HepG2 (cell line): ENCODE measurements around the gene SLC9A9. TPM values are rescaled to one million over a fixed set of nuclear protein-coding genes. Genes with fewer than 3 reads are reported as not detected.

Source experiments
- ATAC-seq: fragments of 200-7000 bp; cut with Tn5 transposase; 3 replicates; pipeline ENCODE4 v1.9.1; 2020; ENCODE audit warnings: mild to moderate bottlenecking, moderate library complexity
- BruUV-seq: library from RNA; stranded (reverse); fragments of 400-500 nt; replicated peaks from 2 replicates; lab custom pipeline; 2021; lab: Mats Ljungman, UMichigan
- CTCF ChIA-PET: fragments of 300-600 bp; formaldehyde crosslinking; extraction: SDS; loops from one replicate; lab custom pipeline; 2021; ENCODE audit warnings: low total read pairs, inconsistent platforms, low intra/inter-chr PET ratio; lab: Yijun Ruan, JAX
- POLR2A ChIA-PET: fragments of 350-600 bp; sonication (Branson Sonifier 250); formaldehyde crosslinking; loops from one replicate; lab custom pipeline; 2020; ENCODE audit warnings: antibody characterized with exemption, inconsistent platforms; lab: Yijun Ruan, JAX
- DNase-seq: peaks from one replicate; pipeline ENCODE4 v3.0.0-alpha.2; 2015; ENCODE audit warnings: low spot score
- FAIRE-seq: peaks from 3 replicates; lab custom pipeline; 2011; peaks lifted over from hg19 to GRCh38; lab: Jason Lieb, UNC
- H2AFZ ChIP-seq: one replicate; pipeline ENCODE4 v1.6.1; 2011; ENCODE audit warnings: low read length, inconsistent platforms
- H3K27ac ChIP-seq: fragments of 300-600 bp; 3 replicates; pipeline ENCODE4 v1.8.0; 2011; ENCODE audit warnings: mixed run types, mild to moderate bottlenecking, mixed read lengths, low read length, inconsistent platforms; ENCODE audit not compliant: insufficient read depth; ENCODE audit errors: extremely low read length
- H3K27me3 ChIP-seq, 2 experiments: fragments of 200-600 bp in 1 of 2; 2 replicates in 1 of 2; 3 replicates in 1 of 2; pipeline versions ENCODE4 v1.6.0 to v1.8.0; 2011; ENCODE audit warnings: low read length in 2 of 2, mild to moderate bottlenecking in 2 of 2, moderate library complexity in 2 of 2, inconsistent platforms in 1 of 2; ENCODE audit not compliant: insufficient read depth in 2 of 2, control insufficient read depth in 1 of 2
- H3K36me3 ChIP-seq, 2 experiments: fragments of 200-600 bp in 1 of 2; replicated peaks in 1 of 2; 2 replicates in 1 of 2; 3 replicates in 1 of 2; pipeline versions ENCODE4 v1.5.1 to v1.8.0; 2011; ENCODE audit warnings: low read length in 2 of 2, inconsistent platforms in 1 of 2; ENCODE audit not compliant: insufficient read depth in 2 of 2, control insufficient read depth in 1 of 2
- H3K4me1 ChIP-seq: 2 replicates; pipeline ENCODE4 v1.5.1; 2012; ENCODE audit warnings: low read length, inconsistent platforms; ENCODE audit not compliant: insufficient read depth
- H3K4me2 ChIP-seq: 2 replicates; pipeline ENCODE4 v1.6.0; 2011; ENCODE audit warnings: low read depth, low read length, inconsistent platforms
- H3K4me3 ChIP-seq, 3 experiments: fragments of 200-600 bp in 1 of 3; sonication (generic), shearing (Covaris generic) in 1 of 3; replicated peaks in 1 of 3; 2 replicates each; pipeline ENCODE4 v1.5.1; 2011 to 2016; ENCODE audit warnings: low read length in 3 of 3, inconsistent platforms in 2 of 3, low read depth in 2 of 3, mild to moderate bottlenecking in 2 of 3, control low read depth in 1 of 3, mixed read lengths in 1 of 3; ENCODE audit not compliant: insufficient read depth in 1 of 3
- H3K79me2 ChIP-seq: one replicate; pipeline ENCODE4 v1.6.1; 2011; ENCODE audit warnings: low read length, inconsistent platforms; ENCODE audit not compliant: insufficient read depth
- H3K9ac ChIP-seq: 2 replicates; pipeline ENCODE4 v1.6.0; 2011; ENCODE audit warnings: mild to moderate bottlenecking, low read depth, low read length, inconsistent platforms; ENCODE audit not compliant: insufficient read depth
- H3K9me3 ChIP-seq: 2 replicates; pipeline ENCODE4 v1.5.1; 2012; ENCODE audit warnings: mild to moderate bottlenecking, low read length
- H4K20me1 ChIP-seq: 2 replicates; pipeline ENCODE4 v1.6.0; 2011; ENCODE audit warnings: inconsistent platforms, mild to moderate bottlenecking, low read length, moderate library complexity; ENCODE audit not compliant: insufficient read depth
- KMT2A ChIP-seq: sonication (generic); formaldehyde crosslinking; IDR thresholded peaks from 2 replicates; pipeline ENCODE4 v1.4.0; 2020; ENCODE audit warnings: missing genetic modification reagents
- MAZ ChIP-seq, 2 experiments: sonication (generic) in 1 of 2; formaldehyde crosslinking in 1 of 2; IDR thresholded peaks; 2 replicates each; pipeline versions ENCODE4 v1.5.0 to v1.6.1; 2012 to 2020; ENCODE audit warnings: low read depth in 2 of 2, mild to moderate bottlenecking in 2 of 2, borderline replicate concordance in 1 of 2, improper control_type of control experiment in 1 of 2, low read length in 1 of 2, missing genetic modification reagents in 1 of 2, moderate library complexity in 1 of 2
- RFXAP ChIP-seq: sonication (generic); formaldehyde crosslinking; IDR thresholded peaks from 2 replicates; pipeline ENCODE4 v1.4.0; 2020; ENCODE audit warnings: missing genetic modification reagents, borderline replicate concordance
- TBL1XR1 ChIP-seq: fragments of 150-350 bp; IDR thresholded peaks from 2 replicates; pipeline ENCODE4 v1.6.1; 2014; ENCODE audit warnings: borderline replicate concordance, low read length; ENCODE audit not compliant: partially characterized antibody
- TCF12 ChIP-seq, 2 experiments: fragments of 450-650 bp in 1 of 2; sonication (generic) in 1 of 2; formaldehyde crosslinking in 1 of 2; IDR thresholded peaks; 2 replicates each; pipeline versions ENCODE4 v1.6.1 to v1.8.0; 2017 to 2022; ENCODE audit warnings: antibody characterized with exemption in 1 of 2, mild to moderate bottlenecking in 1 of 2, missing genetic modification reagents in 1 of 2, moderate library complexity in 1 of 2
- TFAP4 ChIP-seq: sonication (generic); IDR thresholded peaks from 2 replicates; pipeline ENCODE4 v1.6.1; 2016; ENCODE audit warnings: low read depth, borderline replicate concordance
- ZNF337 ChIP-seq: sonication (generic); formaldehyde crosslinking; IDR thresholded peaks from 2 replicates; pipeline ENCODE4 v1.5.1; 2020; ENCODE audit warnings: missing genetic modification reagents, low read depth, mild to moderate bottlenecking, borderline replicate concordance
- ZNF550 ChIP-seq: sonication (generic); formaldehyde crosslinking; IDR thresholded peaks from 2 replicates; pipeline ENCODE4 v1.4.0; 2020; ENCODE audit warnings: mild to moderate bottlenecking, missing genetic modification reagents, borderline replicate concordance
- WGBS: methylation state at CpG from one replicate; pipeline ENCODE4 v1.1.6; 2017; ENCODE audit warnings: low lambda C conversion rate; 5-methylcytosine and 5-hydroxymethylcytosine counted together
- in situ Hi-C: cut with HindIII; loops from 2 replicates; pipeline ENCODE4 v1.10.0; 2017; ENCODE audit warnings: low pct_unique_long_range_greater_than_20kb; ENCODE audit not compliant: extremely low pct_ligation_motif_present
- intact Hi-C: fragments of 100-400 bp; cut with micrococcal nuclease; formaldehyde crosslinking; loops from one replicate; pipeline ENCODE4 v1.10.0; 2022; ENCODE audit not compliant: unreplicated experiment
- polyA plus RNA-seq, 8 experiments: library from polyadenylated mRNA; depleted of rRNA in 3 of 8; stranded (reverse) in 7 of 8; unstranded in 1 of 8; fragments of >200 nt; fragmentation: Illumina TruSeq in 4 of 8; extraction: Trizol in 4 of 8; gene quantifications; 2 replicates each; pipeline versions ENCODE4 v1.2.1 to v1.2.3, GENCODE V29; 2011 to 2016; ENCODE audit warnings: low read depth in 4 of 8, missing spikeins in 1 of 8, mixed read lengths in 1 of 8; ENCODE audit not compliant: insufficient read depth in 1 of 8
- total RNA-seq, 5 experiments: library from RNA; depleted of rRNA; stranded (reverse); fragments of >200 nt; fragmentation: Illumina TruSeq; extraction: Trizol; gene quantifications; 2 replicates each; pipeline ENCODE4 v1.2.3, GENCODE V29; 2016; ENCODE audit warnings: low read depth in 1 of 5
- TF ChIP-seq, protein P1 (sequence below): sonication (generic); formaldehyde crosslinking; IDR thresholded peaks from 2 replicates; pipeline ENCODE4 v1.5.1; 2020; ENCODE audit warnings: missing genetic modification reagents, mild to moderate bottlenecking, borderline replicate concordance

The SLC9A9 gene
- total and polyA plus RNA-seq, 2 of the 13 experiments (the other 11 are each of a cell fraction or from before 2014, with no cell fraction given): not detected

GRCh38 chr3:143439817-143440216 is 408.5 kb downstream of the SLC9A9 start:
- no peak for DNase-seq
- Histone ChIP-seq H2AFZ (no peak overlapping the region), H3K4me3 (no peak overlapping the region), H3K36me3 (no peaks in the 10 kb centered on the region), H3K27ac (no peak overlapping the region), H3K4me2 (no peak overlapping the region), H4K20me1 (no peaks in the 10 kb centered on the region), H3K79me2 (no peaks in the 10 kb centered on the region), H3K27me3 (no peaks in the 10 kb centered on the region), H3K4me1 (no peaks in the 10 kb centered on the region), H3K9ac (no peak overlapping the region), H3K9me3 (no peaks in the 10 kb centered on the region)
- in situ Hi-C loops: no loop called here
- CTCF ChIA-PET: no interaction called here
- TF ChIP-seq ZNF550 (no peak), TBL1XR1 (no peak), MAZ (IDR thresholded peaks at IDR 0.05; ENCODE audit: borderline replicate concordance, low read depth, low read length) (no peak), MAZ (CRISPR knock-in tag; IDR thresholded peaks at IDR 0.05; ENCODE audit: low read depth) (no peak), TCF12 (IDR thresholded peaks at IDR 0.05) (no peak), TCF12 (CRISPR knock-in tag; IDR thresholded peaks at IDR 0.05) (no peak), RFXAP (no peak), TFAP4 (no peak), KMT2A (CRISPR knock-in tag) (no peak), ZNF337 (CRISPR knock-in tag) (no peak)
- TF ChIP-seq, protein P1, sequence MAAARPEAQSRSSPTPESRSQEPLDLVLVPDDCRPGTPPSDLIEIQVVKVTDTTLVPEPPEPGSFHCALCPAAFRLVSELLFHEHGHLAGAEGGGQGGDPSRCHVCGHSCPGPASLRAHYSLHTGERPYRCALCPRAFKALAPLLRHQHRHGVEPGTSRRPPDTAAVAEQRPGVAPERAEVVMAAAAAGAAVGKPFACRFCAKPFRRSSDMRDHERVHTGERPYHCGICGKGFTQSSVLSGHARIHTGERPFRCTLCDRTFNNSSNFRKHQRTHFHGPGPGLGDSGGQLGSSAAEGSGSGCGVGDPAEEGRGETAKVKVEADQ (CRISPR knock-in tag): no peak
- POLR2A ChIA-PET: no interaction called here
- no peak for FAIRE-seq
- intact Hi-C loops: no loop called here
- no peak for ATAC-seq
- BruUV-seq: no TSS peak
- 0% methylated on average over 1 of the region's 1 CpG for WGBS
